T-helper 1 cell treated with Interleukin-12 subunit alpha and Interleukin-12 subunit beta and Interleukin-4 antibody, amounts not matched to agents 30 μg/mL and 1 μg/mL, for 36 hours (primary cell): ENCODE results near the gene RUNX3.

Experiments used
- H3K27ac Mint-ChIP-seq: one replicate; pipeline ENCODE4 v1.8.0; 2021; ENCODE audit warnings: mild to moderate bottlenecking, mixed read lengths
- H3K27me3 Mint-ChIP-seq: one replicate; pipeline ENCODE4 v1.8.0; 2021; ENCODE audit warnings: low read depth, mixed read lengths
- H3K36me3 Mint-ChIP-seq: one replicate; pipeline ENCODE4 v1.8.0; 2021; ENCODE audit warnings: low read depth, mixed read lengths
- H3K4me1 Mint-ChIP-seq: one replicate; pipeline ENCODE4 v1.8.0; 2021; ENCODE audit warnings: low read depth, mixed read lengths
- H3K4me3 Mint-ChIP-seq: one replicate; pipeline ENCODE4 v1.8.0; 2021; ENCODE audit warnings: mild to moderate bottlenecking, moderate library complexity, mixed read lengths
- H3K9me3 Mint-ChIP-seq: one replicate; pipeline ENCODE4 v1.8.0; 2021; ENCODE audit warnings: mixed read lengths

The RUNX3 gene

GRCh38 chr1:24966724-24967346, 36.8 kb upstream of the RUNX3 start:
- Mint-ChIP-seq H3K36me3 (peaks cover 22% of the 10 kb centered on the region), H3K27me3 (no peaks in the 10 kb centered on the region), H3K9me3 (no peaks in the 10 kb centered on the region), H3K4me3 (peak overlapping the region; percentile 42), H3K27ac (peak overlapping the region; percentile 99), H3K4me1 (peaks cover 74% of the 10 kb centered on the region)

GRCh38 chr1:24966121-24966723, 36.1 kb upstream of the RUNX3 start:
- Mint-ChIP-seq H3K36me3 (peaks cover 28% of the 10 kb centered on the region), H3K4me1 (peaks cover 75% of the 10 kb centered on the region), H3K27me3 (no peaks in the 10 kb centered on the region), H3K4me3 (peak overlapping the region; percentile 42), H3K9me3 (no peaks in the 10 kb centered on the region), H3K27ac (peak overlapping the region; percentile 99)

- peaks cover 76% of the 10 kb centered on the region for H3K4me1 Mint-ChIP-seq
These were observed 35.5 kb upstream of the RUNX3 start for GRCh38 chr1:24965571-24965930.

GRCh38 chr1:24964811-24965570, 34.9 kb upstream of the RUNX3 start:
- Mint-ChIP-seq H3K36me3 (peaks cover 35% of the 10 kb centered on the region), H3K4me3 (peak overlapping the region; percentile 90), H3K9me3 (no peaks in the 10 kb centered on the region), H3K27me3 (no peaks in the 10 kb centered on the region), H3K27ac (peak overlapping the region; percentile 99), H3K4me1 (peaks cover 75% of the 10 kb centered on the region)

More at GRCh38 chr1:24965571-24965930, 35.5 kb upstream of the RUNX3 start:
- H3K27ac Mint-ChIP-seq = peak overlapping the region; percentile 99
- H3K9me3 Mint-ChIP-seq = no peaks in the 10 kb centered on the region
- H3K36me3 Mint-ChIP-seq = peaks cover 32% of the 10 kb centered on the region
- H3K4me3 Mint-ChIP-seq = peak overlapping the region; percentile 28
- H3K27me3 Mint-ChIP-seq = no peaks in the 10 kb centered on the region

GRCh38 chr1:24963943-24964693, 34.0 kb upstream of the RUNX3 start:
- Mint-ChIP-seq H3K4me3 (peak overlapping the region; percentile 90), H3K9me3 (no peaks in the 10 kb centered on the region), H3K27me3 (no peaks in the 10 kb centered on the region), H3K36me3 (peaks cover 40% of the 10 kb centered on the region), H3K27ac (peak overlapping the region; percentile 99), H3K4me1 (peaks cover 79% of the 10 kb centered on the region)

GRCh38 chr1:24963099-24963872, 33.2 kb upstream of the RUNX3 start:
- Mint-ChIP-seq H3K4me3 (peak overlapping the region; percentile 90), H3K27ac (peak overlapping the region; percentile 99), H3K4me1 (peaks cover 78% of the 10 kb centered on the region), H3K36me3 (peaks cover 45% of the 10 kb centered on the region), H3K9me3 (no peaks in the 10 kb centered on the region), H3K27me3 (no peaks in the 10 kb centered on the region)

GRCh38 chr1:24961961-24962861, 32.1 kb upstream of the RUNX3 start:
- Mint-ChIP-seq H3K27ac (peak overlapping the region; percentile 99), H3K4me1 (peaks cover 80% of the 10 kb centered on the region), H3K9me3 (no peaks in the 10 kb centered on the region)

GRCh38 chr1:24961334-24961733, 31.3 kb upstream of the RUNX3 start:
- no peaks in the 10 kb centered on the region for H3K9me3 Mint-ChIP-seq
- peaks cover 79% of the 10 kb centered on the region for H3K4me1 Mint-ChIP-seq
- H3K4me3 Mint-ChIP-seq = peak overlapping the region; percentile 90
- H3K27ac Mint-ChIP-seq = peak overlapping the region; percentile 85
- H3K36me3 Mint-ChIP-seq = peaks cover 56% of the 10 kb centered on the region
- no peaks in the 10 kb centered on the region for H3K27me3 Mint-ChIP-seq

More at GRCh38 chr1:24961961-24962861, 32.1 kb upstream of the RUNX3 start:
- H3K36me3 Mint-ChIP-seq = peaks cover 51% of the 10 kb centered on the region
- H3K27me3 Mint-ChIP-seq = no peaks in the 10 kb centered on the region
- peak overlapping the region; percentile 90 for H3K4me3 Mint-ChIP-seq

- Mint-ChIP-seq H3K4me3 (peak overlapping the region; percentile 90), H3K4me1 (peaks cover 76% of the 10 kb centered on the region), H3K27ac (peak overlapping the region; percentile 64), H3K36me3 (peaks cover 60% of the 10 kb centered on the region), H3K9me3 (no peaks in the 10 kb centered on the region), H3K27me3 (no peaks in the 10 kb centered on the region)
These were observed 30.2 kb upstream of the RUNX3 start for GRCh38 chr1:24960071-24960801.

- Mint-ChIP-seq H3K36me3 (peaks cover 62% of the 10 kb centered on the region), H3K27me3 (no peaks in the 10 kb centered on the region), H3K4me3 (peak overlapping the region; percentile 90), H3K4me1 (peaks cover 78% of the 10 kb centered on the region), H3K9me3 (no peaks in the 10 kb centered on the region), H3K27ac (peak overlapping the region; percentile 64)
These were observed 29.5 kb upstream of the RUNX3 start for GRCh38 chr1:24959623-24959975.

- Mint-ChIP-seq H3K36me3 (peaks cover 62% of the 10 kb centered on the region), H3K4me3 (peak overlapping the region; percentile 57), H3K27ac (peak overlapping the region; percentile 86), H3K9me3 (no peaks in the 10 kb centered on the region), H3K4me1 (peaks cover 81% of the 10 kb centered on the region), H3K27me3 (no peaks in the 10 kb centered on the region)
These were observed 28.9 kb upstream of the RUNX3 start for GRCh38 chr1:24958766-24959622.
